Stimulated activated naive B cell treated with anti-CD40 and anti-IgM and Interleukin-4, amounts not matched to agents 10 μg/mL and 1 μg/mL and 100 μg/mL, for 72 hours (primary cell): ENCODE data around the gene ATXN1.
A peak's percentile ranks its signal among the peaks of the same experiment; 100 is the strongest.

ENCODE experiments used
- ATAC-seq, 2 donors: fragments of 150-1000 bp; cut with Tn5 transposase; replicated peaks; 2 replicates each; pipeline ENCODE4 v1.10.0; 2021; ENCODE audit warnings: moderate library complexity in 1 of 2
- DNase-seq: peaks from one replicate; pipeline ENCODE4 v3.0.0; 2021
- H3K27ac Mint-ChIP-seq: one replicate; pipeline ENCODE4 v1.8.0; 2022; ENCODE audit warnings: mild to moderate bottlenecking, mixed read lengths
- H3K27me3 Mint-ChIP-seq, 2 donors: one replicate each; pipeline ENCODE4 v1.8.0; 2022; ENCODE audit warnings: mixed read lengths in 2 of 2
- H3K36me3 Mint-ChIP-seq, 2 donors: one replicate each; pipeline ENCODE4 v1.8.0; 2022; ENCODE audit warnings: mixed read lengths in 2 of 2, mild to moderate bottlenecking in 1 of 2
- H3K4me1 Mint-ChIP-seq, 2 donors: one replicate each; pipeline ENCODE4 v1.8.0; 2022; ENCODE audit warnings: mixed read lengths in 2 of 2, mild to moderate bottlenecking in 1 of 2
- H3K4me3 Mint-ChIP-seq, 2 donors: one replicate each; pipeline ENCODE4 v1.8.0; 2022; ENCODE audit warnings: mild to moderate bottlenecking in 2 of 2, mixed read lengths in 2 of 2, moderate library complexity in 1 of 2
- H3K9me3 Mint-ChIP-seq, 2 donors: one replicate each; pipeline ENCODE4 v1.8.0; 2022; ENCODE audit warnings: mixed read lengths in 2 of 2, mild to moderate bottlenecking in 1 of 2

The ATXN1 gene

GRCh38 chr6:16657768-16658167 is 103.5 kb downstream of the ATXN1 start:
- DNase-seq (no peak), ATAC-seq (peak; percentile 75 to 77)
- Mint-ChIP-seq H3K9me3 (no peaks in the 10 kb centered on the region), H3K4me1 (peaks cover 33 to 50% of the 10 kb centered on the region in 2 donors), H3K36me3 (peaks cover 46 to 47% of the 10 kb centered on the region in 2 donors), H3K27ac (peak overlapping the region; percentile 81), H3K27me3 (no peaks in the 10 kb centered on the region), H3K4me3 (peak overlapping the region; percentile 45 to 63)

GRCh38 chr6:16656451-16656850 is 104.8 kb downstream of the ATXN1 start:
- H3K36me3 Mint-ChIP-seq, result peaks cover 39 to 48% of the 10 kb centered on the region in 2 donors
- no peak overlapping the region for H3K27ac Mint-ChIP-seq
- H3K27me3 Mint-ChIP-seq, result no peaks in the 10 kb centered on the region
- no peak for DNase-seq
- ATAC-seq, result no peak
- no peaks in the 10 kb centered on the region for H3K9me3 Mint-ChIP-seq
- H3K4me1 Mint-ChIP-seq, result peaks cover 40 to 60% of the 10 kb centered on the region in 2 donors
- no peak overlapping the region for H3K4me3 Mint-ChIP-seq

GRCh38 chr6:16654701-16655100 is 106.6 kb downstream of the ATXN1 start:
- peak in 1 of 2 donors; percentile 19 for ATAC-seq
- peaks cover 36 to 57% of the 10 kb centered on the region in 2 donors for H3K4me1 Mint-ChIP-seq
- no peak overlapping the region for H3K27ac Mint-ChIP-seq

GRCh38 chr6:16653226-16653625 is 108.0 kb downstream of the ATXN1 start:
- Mint-ChIP-seq H3K4me1 (peaks cover 25 to 42% of the 10 kb centered on the region in 2 donors), H3K27ac (no peak overlapping the region), H3K9me3 (no peaks in the 10 kb centered on the region), H3K4me3 (no peak overlapping the region), H3K36me3 (peaks cover 46 to 64% of the 10 kb centered on the region in 2 donors), H3K27me3 (no peaks in the 10 kb centered on the region)
- ATAC-seq (no peak), DNase-seq (no peak)

More at GRCh38 chr6:16654701-16655100, 106.6 kb downstream of the ATXN1 start:
- H3K36me3 Mint-ChIP-seq, result peaks cover 47 to 61% of the 10 kb centered on the region in 2 donors
- no peaks in the 10 kb centered on the region for H3K27me3 Mint-ChIP-seq
- DNase-seq, result no peak
- no peaks in the 10 kb centered on the region for H3K9me3 Mint-ChIP-seq
- H3K4me3 Mint-ChIP-seq, result no peak overlapping the region

- ATAC-seq, result peak; percentile 76 to 81
- H3K36me3 Mint-ChIP-seq, result peaks cover 44 to 59% of the 10 kb centered on the region in 2 donors
- H3K27me3 Mint-ChIP-seq, result no peaks in the 10 kb centered on the region
- no peak overlapping the region for H3K4me3 Mint-ChIP-seq
- no peak overlapping the region for H3K27ac Mint-ChIP-seq
- H3K9me3 Mint-ChIP-seq, result no peaks in the 10 kb centered on the region
- no peak for DNase-seq
- H3K4me1 Mint-ChIP-seq, result peaks cover 13 to 29% of the 10 kb centered on the region in 2 donors
Measured at GRCh38 chr6:16651871-16652270, 109.4 kb downstream of the ATXN1 start.

GRCh38 chr6:16649890-16650289 is 111.4 kb downstream of the ATXN1 start:
- no peaks in the 10 kb centered on the region for H3K27me3 Mint-ChIP-seq
- no peak overlapping the region for H3K4me3 Mint-ChIP-seq
- no peak for DNase-seq
- no peak for ATAC-seq
- no peak overlapping the region for H3K27ac Mint-ChIP-seq
- H3K4me1 Mint-ChIP-seq, result peaks cover 10 to 30% of the 10 kb centered on the region in 2 donors
- H3K36me3 Mint-ChIP-seq, result peaks cover 47 to 60% of the 10 kb centered on the region in 2 donors
- H3K9me3 Mint-ChIP-seq, result no peaks in the 10 kb centered on the region

- ATAC-seq (no peak), DNase-seq (no peak)
- Mint-ChIP-seq H3K9me3 (no peaks in the 10 kb centered on the region), H3K4me1 (peaks cover 7 to 25% of the 10 kb centered on the region in 2 donors), H3K27ac (no peak overlapping the region), H3K36me3 (peaks cover 46 to 58% of the 10 kb centered on the region in 2 donors), H3K4me3 (no peak overlapping the region), H3K27me3 (no peaks in the 10 kb centered on the region)
Measured at GRCh38 chr6:16649241-16649640, 112.0 kb downstream of the ATXN1 start.

GRCh38 chr6:16648003-16648402 is 113.3 kb downstream of the ATXN1 start:
- no peak for DNase-seq
- H3K4me1 Mint-ChIP-seq, result peaks cover 7 to 23% of the 10 kb centered on the region in 2 donors

GRCh38 chr6:16647422-16647821 is 113.8 kb downstream of the ATXN1 start:
- H3K27me3 Mint-ChIP-seq, result no peaks in the 10 kb centered on the region
- H3K4me1 Mint-ChIP-seq, result peaks cover 5 to 17% of the 10 kb centered on the region in 2 donors
- ATAC-seq, result no peak
- no peak overlapping the region for H3K27ac Mint-ChIP-seq
- peaks cover 39 to 55% of the 10 kb centered on the region in 2 donors for H3K36me3 Mint-ChIP-seq
- no peak overlapping the region for H3K4me3 Mint-ChIP-seq
- DNase-seq, result no peak
- H3K9me3 Mint-ChIP-seq, result no peaks in the 10 kb centered on the region

More at GRCh38 chr6:16648003-16648402, 113.3 kb downstream of the ATXN1 start:
- Mint-ChIP-seq H3K27me3 (no peaks in the 10 kb centered on the region), H3K27ac (no peak overlapping the region), H3K9me3 (no peaks in the 10 kb centered on the region), H3K4me3 (no peak overlapping the region), H3K36me3 (peaks cover 42 to 58% of the 10 kb centered on the region in 2 donors)
- no peak for ATAC-seq

- ATAC-seq, result no peak
- Mint-ChIP-seq H3K4me1 (peaks cover 5 to 28% of the 10 kb centered on the region in 2 donors), H3K27ac (no peak overlapping the region)
Measured at GRCh38 chr6:16644540-16645250, 116.6 kb downstream of the ATXN1 start.

GRCh38 chr6:16639684-16640480 is 121.4 kb downstream of the ATXN1 start:
- DNase-seq, result no peak
- ATAC-seq, result no peak
- Mint-ChIP-seq H3K4me3 (no peak overlapping the region), H3K27me3 (no peaks in the 10 kb centered on the region), H3K36me3 (peaks cover 58 to 64% of the 10 kb centered on the region in 2 donors), H3K4me1 (peaks cover 8 to 47% of the 10 kb centered on the region in 2 donors), H3K9me3 (peaks cover 3 to 11% of the 10 kb centered on the region in 2 donors), H3K27ac (peak overlapping the region; percentile 59)

More at GRCh38 chr6:16644540-16645250, 116.6 kb downstream of the ATXN1 start:
- no peaks in the 10 kb centered on the region for H3K27me3 Mint-ChIP-seq
- peaks cover 50 to 55% of the 10 kb centered on the region in 2 donors for H3K36me3 Mint-ChIP-seq
- DNase-seq, result no peak
- no peak overlapping the region for H3K4me3 Mint-ChIP-seq
- peaks cover 3 to 5% of the 10 kb centered on the region in 2 donors for H3K9me3 Mint-ChIP-seq

- peaks cover 13 to 50% of the 10 kb centered on the region in 2 donors for H3K4me1 Mint-ChIP-seq
- ATAC-seq (no peak), DNase-seq (no peak)
- H3K27ac Mint-ChIP-seq, result no peak overlapping the region
- H3K9me3 Mint-ChIP-seq, result peaks cover 3 to 11% of the 10 kb centered on the region in 2 donors
- no peak overlapping the region for H3K4me3 Mint-ChIP-seq
- peaks cover 55 to 61% of the 10 kb centered on the region in 2 donors for H3K36me3 Mint-ChIP-seq
- no peaks in the 10 kb centered on the region for H3K27me3 Mint-ChIP-seq
Measured at GRCh38 chr6:16637635-16638034, 123.6 kb downstream of the ATXN1 start.

- ATAC-seq (peak; percentile 78 to 81), DNase-seq (peak; percentile 28)
- Mint-ChIP-seq H3K36me3 (peaks cover 49 to 61% of the 10 kb centered on the region in 2 donors), H3K9me3 (peaks cover 3 to 5% of the 10 kb centered on the region in 2 donors), H3K4me1 (peaks cover 16 to 58% of the 10 kb centered on the region in 2 donors), H3K27ac (peak overlapping the region; percentile 44), H3K4me3 (no peak overlapping the region), H3K27me3 (no peaks in the 10 kb centered on the region)
Measured at GRCh38 chr6:16635810-16636602, 125.3 kb downstream of the ATXN1 start.
